ENCODE data around the gene DDC.

Gene DDC

GRCh38 chr7:50409856-50410745 lies 155.1 kb downstream of the DDC start:
- DNase-seq = no peak
